ENCODE data around the gene HEXIM2.

- TF ChIP-seq, protein P1, sequence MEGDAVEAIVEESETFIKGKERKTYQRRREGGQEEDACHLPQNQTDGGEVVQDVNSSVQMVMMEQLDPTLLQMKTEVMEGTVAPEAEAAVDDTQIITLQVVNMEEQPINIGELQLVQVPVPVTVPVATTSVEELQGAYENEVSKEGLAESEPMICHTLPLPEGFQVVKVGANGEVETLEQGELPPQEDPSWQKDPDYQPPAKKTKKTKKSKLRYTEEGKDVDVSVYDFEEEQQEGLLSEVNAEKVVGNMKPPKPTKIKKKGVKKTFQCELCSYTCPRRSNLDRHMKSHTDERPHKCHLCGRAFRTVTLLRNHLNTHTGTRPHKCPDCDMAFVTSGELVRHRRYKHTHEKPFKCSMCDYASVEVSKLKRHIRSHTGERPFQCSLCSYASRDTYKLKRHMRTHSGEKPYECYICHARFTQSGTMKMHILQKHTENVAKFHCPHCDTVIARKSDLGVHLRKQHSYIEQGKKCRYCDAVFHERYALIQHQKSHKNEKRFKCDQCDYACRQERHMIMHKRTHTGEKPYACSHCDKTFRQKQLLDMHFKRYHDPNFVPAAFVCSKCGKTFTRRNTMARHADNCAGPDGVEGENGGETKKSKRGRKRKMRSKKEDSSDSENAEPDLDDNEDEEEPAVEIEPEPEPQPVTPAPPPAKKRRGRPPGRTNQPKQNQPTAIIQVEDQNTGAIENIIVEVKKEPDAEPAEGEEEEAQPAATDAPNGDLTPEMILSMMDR (IDR thresholded peaks at IDR 0.05): no peak
- no peak for TF ChIP-seq POLR2A (IDR thresholded peaks at IDR 0.05)
Observed at GRCh38 chr17:45186801-45187354, 25.2 kb downstream of the HEXIM2 start.

Measured in testis (tissue), 2 donors.